ENCODE results near the gene NUDT6. TPM values are rescaled to one million over a fixed set of nuclear protein-coding genes. Genes with fewer than 3 reads are reported as not detected.
"Not testable (repeated sequence)": the region's sequence is repeated elsewhere in the genome, so short reads cannot be mapped to it uniquely, and the experiment has no call there.

NUDT6 gene
- total and polyA plus RNA-seq, 7 donors = 3.3 to 7.6 (median 4.0) TPM

- H3K9me3 ChIP-seq = no peaks in the 10 kb centered on the region
- H3K4me1 ChIP-seq = no peaks in the 10 kb centered on the region
- DNase-seq = no peak
- intact Hi-C loops (cut with DNase I) = no loop called here
- H3K36me3 ChIP-seq (ENCODE audit: insufficient read depth in 1 of 2, low read depth in 1 of 2) = peaks cover 0 to 6% of the 10 kb centered on the region in 2 donors
- H3K4me3 ChIP-seq = no peak overlapping the region
- TF ChIP-seq CTCF (IDR thresholded peaks at IDR 0.05) = no peak
- ATAC-seq = no peak
- H3K27ac ChIP-seq = no peak overlapping the region
- H3K27me3 ChIP-seq (ENCODE audit: insufficient read depth in 3 of 3, low read length in 2 of 3) = no peaks in the 10 kb centered on the region
- 50 to 93% (median 78%) methylated on average over 2 of the region's 2 CpGs for WGBS, 3 donors
Measured at GRCh38 chr4:122958505-122958904, 36.1 kb upstream of the NUDT6 start.

DNA sequence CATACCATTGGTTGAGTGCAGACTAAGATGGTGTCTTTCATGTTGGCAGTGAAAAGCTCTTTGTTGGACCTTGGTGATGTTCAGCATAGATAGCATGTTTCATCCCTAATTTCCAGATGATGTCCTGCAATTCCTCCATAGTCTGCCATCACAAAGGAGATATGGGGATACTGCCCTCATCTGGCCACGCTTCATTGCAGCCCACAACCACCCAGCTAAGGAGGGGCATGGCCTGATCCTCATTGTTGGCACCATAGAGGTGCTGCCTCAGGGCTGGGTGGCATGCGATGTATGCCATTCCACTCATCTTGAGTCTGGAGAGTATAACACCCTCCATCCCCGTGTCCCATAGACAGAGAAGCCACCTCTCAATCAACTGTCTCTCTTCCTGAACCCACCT lies 31.5 kb upstream of the NUDT6 start:
- Histone ChIP-seq H3K9me3 (no peaks in the 10 kb centered on the region), H3K4me3 (no peak overlapping the region)
- 99 to 100% (median 100%) methylated on average over 3 of the region's 3 CpGs for WGBS, 3 donors

GRCh38 chr4:122952028-122952427 lies 29.6 kb upstream of the NUDT6 start:
- no peak overlapping the region for H3K27ac ChIP-seq
- no peaks in the 10 kb centered on the region for H3K27me3 ChIP-seq (ENCODE audit: insufficient read depth in 3 of 3, low read length in 2 of 3)
- ATAC-seq = no peak
- no peak overlapping the region for H3K4me3 ChIP-seq
- 97 to 98% (median 98%) methylated on average over 4 of the region's 4 CpGs for WGBS, 3 donors
- no peak for TF ChIP-seq CTCF (IDR thresholded peaks at IDR 0.05)
- intact Hi-C loops (cut with DNase I) = no loop called here
- no peak for DNase-seq
- H3K9me3 ChIP-seq = no peaks in the 10 kb centered on the region
- peaks cover 5 to 60% of the 10 kb centered on the region in 2 donors for H3K36me3 ChIP-seq (ENCODE audit: insufficient read depth in 1 of 2, low read depth in 1 of 2)
- H3K4me1 ChIP-seq = no peaks in the 10 kb centered on the region

More for the DNA sequence above, 31.5 kb upstream of the NUDT6 start:
- intact Hi-C loops (cut with DNase I) = no loop called here
- no peak overlapping the region for H3K27ac ChIP-seq
- ATAC-seq (no peak), DNase-seq (no peak)
- peaks cover 5 to 42% of the 10 kb centered on the region in 2 donors for H3K36me3 ChIP-seq (ENCODE audit: insufficient read depth in 1 of 2, low read depth in 1 of 2)
- no peaks in the 10 kb centered on the region for H3K27me3 ChIP-seq (ENCODE audit: insufficient read depth in 3 of 3, low read length in 2 of 3)
- no peaks in the 10 kb centered on the region for H3K4me1 ChIP-seq
- no peak for TF ChIP-seq CTCF (IDR thresholded peaks at IDR 0.05)

DNA sequence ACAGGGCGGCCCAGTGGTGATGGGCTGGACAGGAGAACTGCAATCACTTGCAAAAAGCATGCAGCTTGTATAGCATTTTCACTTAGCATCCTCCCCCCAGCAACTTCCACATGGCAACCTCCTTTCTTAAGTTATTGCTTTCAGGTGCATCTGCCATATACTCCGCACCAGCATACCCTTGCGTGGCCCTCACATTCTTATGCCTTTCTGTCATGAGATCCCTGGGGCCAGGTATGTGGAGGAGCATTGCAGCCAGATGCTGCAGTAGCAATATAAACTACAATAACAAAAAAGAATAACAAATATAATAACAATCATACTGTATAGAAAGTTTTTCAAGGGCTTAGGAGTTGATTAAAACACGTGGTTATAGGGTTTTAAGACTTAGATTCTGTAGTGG lies 26.3 kb upstream of the NUDT6 start:
- Histone ChIP-seq H3K4me1 (no peaks in the 10 kb centered on the region), H3K27me3 (ENCODE audit: insufficient read depth in 3 of 3, low read length in 2 of 3) (no peaks in the 10 kb centered on the region), H3K36me3 (ENCODE audit: insufficient read depth in 1 of 2, low read depth in 1 of 2) (peaks cover 5 to 69% of the 10 kb centered on the region in 2 donors), H3K9me3 (no peaks in the 10 kb centered on the region), H3K27ac (no peak overlapping the region), H3K4me3 (no peak overlapping the region)
- DNase-seq (no peak), ATAC-seq (no peak)
- TF ChIP-seq CTCF (IDR thresholded peaks at IDR 0.05) = no peak
- WGBS, 3 donors = 94 to 97% (median 97%) methylated on average over 4 of the region's 4 CpGs
- intact Hi-C loops (cut with DNase I) = no loop called here

GRCh38 chr4:122946142-122946541 lies 23.7 kb upstream of the NUDT6 start:
- TF ChIP-seq CTCF (IDR thresholded peaks at IDR 0.05) = no peak
- H3K27me3 ChIP-seq (ENCODE audit: insufficient read depth in 3 of 3, low read length in 2 of 3) = no peaks in the 10 kb centered on the region
- H3K9me3 ChIP-seq = no peaks in the 10 kb centered on the region
- DNase-seq (no peak), ATAC-seq (no peak)
- no peak overlapping the region for H3K27ac ChIP-seq
- WGBS, 3 donors = 96 to 98% (median 98%) methylated on average over 1 of the region's 1 CpG
- intact Hi-C loops (cut with DNase I) = no loop called here
- H3K4me3 ChIP-seq = no peak overlapping the region
- H3K4me1 ChIP-seq = no peaks in the 10 kb centered on the region
- peaks cover 5 to 52% of the 10 kb centered on the region in 2 donors for H3K36me3 ChIP-seq (ENCODE audit: insufficient read depth in 1 of 2, low read depth in 1 of 2)

DNA sequence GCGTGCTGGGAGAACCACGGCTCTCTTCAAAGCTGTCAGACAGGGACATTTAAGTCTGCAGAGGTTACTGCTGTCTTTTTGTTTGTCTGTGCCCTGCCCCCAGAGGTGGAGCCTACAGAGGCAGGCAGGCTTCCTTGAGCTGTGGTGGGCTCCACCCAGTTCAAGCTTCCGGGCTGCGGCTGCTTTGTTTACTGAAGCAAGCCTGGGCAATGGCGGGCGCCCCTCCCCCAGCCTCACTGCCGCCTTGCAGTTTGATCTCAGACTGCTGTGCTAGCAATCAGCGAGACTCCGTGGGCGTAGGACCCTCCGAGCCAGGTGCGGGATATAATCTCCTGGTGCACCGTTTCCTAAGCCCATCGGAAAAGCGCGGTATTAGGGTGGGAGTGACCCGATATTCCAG lies 22.7 kb upstream of the NUDT6 start:
- H3K27ac ChIP-seq; intact Hi-C loops (cut with DNase I); H3K4me1 ChIP-seq; H3K9me3 ChIP-seq; DNase-seq; H3K27me3 ChIP-seq (ENCODE audit: insufficient read depth in 3 of 3, low read length in 2 of 3); H3K4me3 ChIP-seq; ATAC-seq: not testable (repeated sequence)
- peaks cover 3 to 43% of the 10 kb centered on the region in 2 donors for H3K36me3 ChIP-seq (ENCODE audit: insufficient read depth in 1 of 2, low read depth in 1 of 2)
- WGBS, 3 donors = 92 to 97% (median 97%) methylated on average over 11 to 15 of the region's 17 CpGs

Data from psoas muscle (tissue), 8 donors.